Breast epithelium (tissue), 4 donors: Measurements from ENCODE around the gene SFMBT2. TPM values are rescaled to one million over a fixed set of nuclear protein-coding genes. Genes with fewer than 3 reads are reported as not detected.
"Not testable (repeated sequence)": the region's sequence is repeated elsewhere in the genome, so short reads cannot be mapped to it uniquely, and the experiment has no call there.

ENCODE experiments used
- DNase-seq, 2 donors: peaks; one replicate each; pipeline ENCODE4 v3.0.0-alpha.2; 2019; ENCODE audit warnings: low spot score in 2 of 2
- H3K27ac ChIP-seq, 2 donors: fragments of 200-600 bp; sonication (generic) in 1 of 2; one replicate each; pipeline ENCODE4 v1.5.1; 2016 to 2019; ENCODE audit warnings: mild to moderate bottlenecking in 1 of 2
- H3K27me3 ChIP-seq, 2 donors: fragments of 200-600 bp; sonication (generic) in 1 of 2; one replicate each; pipeline versions ENCODE4 v1.5.1 to v1.6.0; 2017 to 2019; ENCODE audit warnings: control low read depth in 1 of 2, mild to moderate bottlenecking in 1 of 2
- H3K36me3 ChIP-seq: fragments of 200-600 bp; one replicate; pipeline ENCODE4 v1.5.1; 2019
- H3K4me1 ChIP-seq, 2 donors: fragments of 200-600 bp; sonication (generic); one replicate each; pipeline ENCODE4 v1.5.1; 2016 to 2019; ENCODE audit warnings: control low read depth in 1 of 2
- H3K4me3 ChIP-seq, 3 donors: fragments of 200-600 bp; sonication (generic); 1 replicate in 2 of 3; 2 replicates in 1 of 3; pipeline ENCODE4 v1.5.1; 2016 to 2019; ENCODE audit warnings: mild to moderate bottlenecking in 3 of 3, moderate library complexity in 2 of 3
- H3K9me3 ChIP-seq, 2 donors: fragments of 200-600 bp; sonication (generic) in 1 of 2; one replicate each; pipeline ENCODE4 v1.5.1; 2016 to 2019; ENCODE audit warnings: control low read depth in 1 of 2
- CTCF ChIP-seq, 3 donors: fragments of 450-650 bp; IDR thresholded peaks; one replicate each; pipeline ENCODE4 v1.5.1; 2016 to 2017; ENCODE audit warnings: antibody characterized with exemption in 3 of 3, mild to moderate bottlenecking in 3 of 3, moderate library complexity in 3 of 3
- POLR2A ChIP-seq: fragments of 450-650 bp; IDR thresholded peaks from one replicate; pipeline ENCODE4 v1.6.1; 2016; ENCODE audit warnings: antibody characterized with exemption, mild to moderate bottlenecking, moderate library complexity
- POLR2AphosphoS5 ChIP-seq, 3 donors: sonication (generic); formaldehyde crosslinking; IDR thresholded peaks; one replicate each; pipeline ENCODE4 v1.6.1; 2017; ENCODE audit warnings: antibody characterized with exemption in 3 of 3
- intact Hi-C: fragments of 100-400 bp; cut with DNase I; formaldehyde crosslinking; loops from one replicate; pipeline ENCODE4 v1.15.1; 2023; ENCODE audit warnings: low total_unique reads
- total RNA-seq, 3 donors: library from RNA; depleted of rRNA; stranded (reverse); fragments of >200 nt; gene quantifications; one replicate each; pipeline ENCODE4 v1.1.0, GENCODE V29; 2016

Gene SFMBT2
- total RNA-seq, 3 donors from 2014 or later, result 3.5 to 32.8 (median 22.8) TPM

DNA sequence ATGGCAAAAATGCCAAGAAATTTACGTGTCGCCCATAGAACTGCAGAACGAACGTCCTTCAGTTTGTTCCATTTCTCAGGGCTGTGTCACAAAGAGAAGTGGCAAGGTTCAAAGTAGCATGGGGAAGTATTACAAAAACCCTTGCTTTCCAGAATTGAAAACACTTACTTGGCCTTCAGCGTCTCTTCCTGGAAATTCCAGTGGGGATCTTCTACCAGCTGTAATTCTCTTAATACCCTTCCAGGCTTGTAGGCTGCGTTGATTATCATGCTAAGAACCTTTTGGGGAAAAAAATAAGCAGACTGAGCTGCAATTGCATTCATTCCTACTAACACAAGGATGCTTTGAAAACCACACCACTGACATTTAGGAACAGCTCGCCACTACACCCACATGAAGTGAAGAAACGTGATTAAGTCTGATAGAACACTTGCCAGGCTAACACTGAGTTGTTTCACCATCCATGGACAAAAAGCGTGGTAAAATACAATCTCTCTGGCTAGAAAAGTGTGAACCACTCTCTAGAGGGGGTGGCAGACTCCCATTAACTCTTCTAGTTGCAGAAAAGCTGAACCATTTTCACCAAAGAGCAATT, 222.3 kb downstream of the SFMBT2 start:
- Histone ChIP-seq H3K4me3 (no peak overlapping the region), H3K27ac (no peak overlapping the region), H3K36me3 (no peaks in the 10 kb centered on the region), H3K9me3 (no peaks in the 10 kb centered on the region), H3K4me1 (no peaks in the 10 kb centered on the region), H3K27me3 (no peaks in the 10 kb centered on the region)
- TF ChIP-seq POLR2AphosphoS5 (IDR thresholded peaks at IDR 0.05) (no peak), CTCF (IDR thresholded peaks at IDR 0.05) (no peak), POLR2A (no peak)
- DNase-seq, result no peak
- intact Hi-C loops, result no loop called here

- Histone ChIP-seq H3K9me3 (no peaks in the 10 kb centered on the region), H3K4me1 (no peaks in the 10 kb centered on the region), H3K36me3 (no peaks in the 10 kb centered on the region), H3K27me3 (no peaks in the 10 kb centered on the region), H3K4me3 (no peak overlapping the region), H3K27ac (no peak overlapping the region)
- intact Hi-C loops, result no loop called here
- DNase-seq, result no peak
- TF ChIP-seq POLR2AphosphoS5 (IDR thresholded peaks at IDR 0.05) (no peak), POLR2A (no peak), CTCF (IDR thresholded peaks at IDR 0.05) (no peak)
Measured at GRCh38 chr10:7186387-7187018, 224.3 kb downstream of the SFMBT2 start.

DNA sequence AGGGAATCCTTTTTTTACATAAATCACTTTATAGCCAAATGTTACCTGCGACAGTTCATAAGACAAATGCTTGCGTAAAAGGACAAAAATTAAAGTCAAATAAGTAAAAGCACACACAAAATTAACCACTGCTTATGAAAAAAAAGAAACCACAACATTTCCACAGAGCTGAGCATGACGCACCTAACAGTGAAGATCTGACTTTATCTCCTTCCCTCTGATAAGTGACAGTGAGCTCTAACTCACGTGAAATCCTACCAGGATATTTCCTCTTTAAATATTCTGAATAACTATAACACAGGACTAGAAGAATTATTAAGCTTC, 225.5 kb downstream of the SFMBT2 start:
- intact Hi-C loops, result no loop called here
- no peaks in the 10 kb centered on the region for H3K9me3 ChIP-seq
- H3K4me3 ChIP-seq, result no peak overlapping the region
- no peaks in the 10 kb centered on the region for H3K27me3 ChIP-seq
- H3K4me1 ChIP-seq, result no peaks in the 10 kb centered on the region
- H3K27ac ChIP-seq, result no peak overlapping the region
- no peaks in the 10 kb centered on the region for H3K36me3 ChIP-seq
- DNase-seq, result no peak
- no peak for TF ChIP-seq POLR2A
- TF ChIP-seq POLR2AphosphoS5 (IDR thresholded peaks at IDR 0.05), result no peak
- no peak for TF ChIP-seq CTCF (IDR thresholded peaks at IDR 0.05)

- no peaks in the 10 kb centered on the region for H3K4me1 ChIP-seq
- no peak for TF ChIP-seq POLR2A
- no peak for TF ChIP-seq POLR2AphosphoS5 (IDR thresholded peaks at IDR 0.05)
- TF ChIP-seq CTCF (IDR thresholded peaks at IDR 0.05), result no peak
- H3K36me3 ChIP-seq, result no peaks in the 10 kb centered on the region
- no peak for DNase-seq
- no peak overlapping the region for H3K27ac ChIP-seq
- no peaks in the 10 kb centered on the region for H3K27me3 ChIP-seq
- intact Hi-C loops, result no loop called here
- no peaks in the 10 kb centered on the region for H3K9me3 ChIP-seq
- H3K4me3 ChIP-seq, result no peak overlapping the region
Measured at GRCh38 chr10:7184660-7185366, 226.0 kb downstream of the SFMBT2 start.

GRCh38 chr10:7184116-7184515, 226.7 kb downstream of the SFMBT2 start:
- H3K4me3 ChIP-seq, H3K27ac ChIP-seq, H3K9me3 ChIP-seq, H3K27me3 ChIP-seq, H3K36me3 ChIP-seq, DNase-seq, intact Hi-C loops, H3K4me1 ChIP-seq: not testable (repeated sequence)

DNA sequence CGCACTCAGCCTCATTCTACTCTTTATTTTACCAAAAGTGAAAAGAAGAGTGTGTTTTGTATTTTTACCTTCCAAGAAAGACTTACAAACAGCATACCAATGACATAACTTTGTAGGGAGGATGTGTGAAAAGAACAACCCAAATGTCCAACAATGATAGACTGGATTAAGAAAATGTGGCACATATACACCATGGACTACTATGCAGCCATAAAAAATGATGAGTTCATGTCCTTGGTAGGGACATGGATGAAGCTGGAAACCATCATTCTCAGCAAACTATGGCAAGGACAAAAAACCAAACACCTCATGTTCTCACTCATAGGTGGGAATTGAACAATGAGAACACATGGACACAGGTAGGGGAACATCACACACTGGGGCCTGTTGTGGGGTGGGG, 228.5 kb downstream of the SFMBT2 start:
- DNase-seq, intact Hi-C loops: not testable (repeated sequence)

More for the DNA sequence above, 228.5 kb downstream of the SFMBT2 start:
- H3K36me3 ChIP-seq, H3K9me3 ChIP-seq, H3K27me3 ChIP-seq, H3K27ac ChIP-seq, H3K4me1 ChIP-seq, H3K4me3 ChIP-seq: not testable (repeated sequence)
